GM18499 (cell line): ENCODE results near the gene RAE1.

Experiments
- ATAC-seq: cut with Tn5 transposase; IDR thresholded peaks from one replicate; pipeline ENCODE4 v1.9.1; 2021; ENCODE audit warnings: moderate number of reproducible peaks; ENCODE audit not compliant: insufficient read depth, unreplicated experiment

RAE1 gene

GRCh38 chr20:57396984-57397692 lies 46.1 kb downstream of the RAE1 start:
- no peak for ATAC-seq

- ATAC-seq = no peak
Measured at GRCh38 chr20:57397693-57398108, 46.6 kb downstream of the RAE1 start.

DNA sequence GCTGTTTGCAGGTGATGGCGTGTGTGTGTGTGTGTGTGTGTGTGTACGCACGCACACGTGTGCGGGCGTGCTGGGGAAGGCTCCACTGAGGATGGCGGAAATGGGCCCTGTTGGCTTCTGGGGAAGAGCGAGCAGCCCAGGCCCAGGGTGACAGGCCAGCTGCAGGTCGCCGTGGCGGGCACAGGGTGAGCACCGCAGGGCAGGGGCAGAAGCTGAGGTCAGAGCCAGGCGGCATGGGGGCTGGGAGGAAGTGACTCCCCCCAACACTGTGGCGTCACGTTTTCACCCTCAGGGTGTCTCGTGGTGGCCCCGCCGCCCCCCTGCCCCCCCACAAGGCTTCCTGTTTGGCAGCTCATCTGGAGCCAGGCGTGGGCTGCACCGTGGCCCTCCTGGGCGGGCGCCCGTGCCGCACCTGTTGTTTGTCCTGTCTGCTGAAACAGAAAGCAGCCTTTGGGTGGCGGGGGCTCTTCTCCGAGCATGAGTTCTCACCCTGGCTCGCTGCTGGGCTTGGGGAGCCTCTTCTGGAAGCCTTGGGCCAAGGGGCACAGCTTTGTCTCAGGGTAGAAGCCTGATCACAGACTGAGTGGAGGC lies 47.3 kb downstream of the RAE1 start:
- peak; percentile 31 for ATAC-seq

DNA sequence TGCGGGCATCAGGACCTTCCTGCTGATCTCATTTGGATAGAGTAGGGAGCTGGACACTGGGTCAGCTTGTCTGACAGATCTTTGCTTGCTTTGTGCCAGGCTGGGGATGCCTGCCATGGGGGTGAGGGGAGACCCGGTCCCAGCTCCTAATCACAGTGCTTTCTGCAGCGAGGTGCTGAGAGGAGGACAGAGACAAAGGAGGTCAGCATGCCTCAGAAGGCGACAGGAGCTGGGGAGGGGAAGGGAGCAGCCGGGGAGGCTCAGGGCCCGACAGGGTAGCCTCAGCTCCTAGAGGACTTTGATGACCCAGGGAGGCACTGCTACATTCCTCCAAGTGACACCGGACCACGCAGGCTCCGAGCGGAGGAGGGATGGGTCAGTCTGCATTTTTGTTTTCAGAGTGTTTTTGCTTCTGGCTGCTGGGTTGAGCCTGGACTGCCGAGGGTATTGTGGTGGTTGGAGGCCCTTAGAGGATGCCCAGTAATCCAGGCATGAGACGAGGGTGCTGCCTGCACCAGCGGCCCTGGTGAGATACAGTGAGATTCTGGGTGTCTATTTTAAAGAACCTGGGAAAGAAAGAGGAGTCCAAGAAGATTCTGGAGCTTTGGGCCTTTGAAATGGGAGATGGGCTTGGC lies 48.0 kb downstream of the RAE1 start:
- ATAC-seq = no peak

GRCh38 chr20:57399587-57400155 lies 48.6 kb downstream of the RAE1 start:
- no peak for ATAC-seq

- ATAC-seq = no peak
Measured at GRCh38 chr20:57400231-57400701, 49.2 kb downstream of the RAE1 start.

DNA sequence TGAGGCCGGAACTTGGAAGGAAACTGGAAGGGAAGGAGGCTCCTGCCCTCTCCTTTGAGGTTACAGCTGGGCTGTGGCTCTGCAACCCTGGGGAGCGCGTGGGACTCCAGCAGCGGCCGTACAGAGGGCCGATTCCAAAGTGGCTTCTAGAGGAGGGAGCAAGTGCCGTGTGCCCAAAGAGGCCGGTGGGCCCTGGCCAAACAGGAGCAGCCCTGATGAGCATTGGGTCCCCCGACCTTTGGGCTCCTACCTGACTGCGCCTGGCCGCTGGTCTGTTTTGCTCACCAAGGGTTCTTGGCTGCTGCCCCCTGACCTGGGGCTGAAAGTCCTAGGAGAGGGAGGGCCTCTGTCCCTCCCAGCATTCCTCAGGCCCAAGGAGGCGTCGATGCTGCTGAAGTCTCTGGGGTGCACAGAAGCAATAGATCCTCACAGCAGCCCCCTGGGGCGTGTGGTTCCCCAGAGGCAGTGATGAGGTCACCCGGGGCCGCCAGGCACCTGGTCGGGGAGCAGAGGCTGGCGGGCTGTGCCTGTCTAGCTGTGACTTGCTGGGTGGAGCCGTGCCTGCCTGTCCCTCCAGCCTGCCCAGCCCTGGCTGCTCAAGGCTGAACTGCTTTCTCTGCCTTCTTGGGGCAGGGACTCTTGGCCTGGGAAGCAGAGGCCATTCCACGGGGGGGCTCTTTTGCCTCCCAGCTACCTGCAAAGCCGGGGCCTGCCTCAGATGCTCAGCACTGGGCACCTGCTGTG lies 49.9 kb downstream of the RAE1 start:
- no peak for ATAC-seq

DNA sequence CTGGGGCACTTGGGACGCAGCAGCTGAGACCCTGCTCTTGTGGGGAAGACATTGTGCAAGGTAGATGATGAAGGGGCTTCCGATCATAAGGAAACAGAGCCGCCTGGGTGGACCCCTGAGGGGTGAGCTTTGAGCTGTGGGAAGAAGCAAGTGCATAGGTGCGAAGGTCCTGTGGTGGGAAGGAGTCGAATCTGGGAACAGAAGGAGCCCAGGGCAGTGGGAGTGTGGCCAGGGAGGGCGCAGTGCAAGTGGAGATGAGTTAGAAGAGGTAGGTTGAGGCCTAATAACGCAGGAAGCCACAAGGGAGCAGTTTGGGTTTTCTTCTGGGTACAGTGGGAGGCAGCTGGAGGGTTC lies 50.5 kb downstream of the RAE1 start:
- ATAC-seq = no peak

- no peak for ATAC-seq
Measured at GRCh38 chr20:57402206-57403125, 51.4 kb downstream of the RAE1 start.

- ATAC-seq = no peak
Measured at GRCh38 chr20:57403216-57403615, 52.2 kb downstream of the RAE1 start.

GRCh38 chr20:57404006-57404405 lies 53.0 kb downstream of the RAE1 start:
- no peak for ATAC-seq

GRCh38 chr20:57404419-57405072 lies 53.5 kb downstream of the RAE1 start:
- ATAC-seq = no peak

DNA sequence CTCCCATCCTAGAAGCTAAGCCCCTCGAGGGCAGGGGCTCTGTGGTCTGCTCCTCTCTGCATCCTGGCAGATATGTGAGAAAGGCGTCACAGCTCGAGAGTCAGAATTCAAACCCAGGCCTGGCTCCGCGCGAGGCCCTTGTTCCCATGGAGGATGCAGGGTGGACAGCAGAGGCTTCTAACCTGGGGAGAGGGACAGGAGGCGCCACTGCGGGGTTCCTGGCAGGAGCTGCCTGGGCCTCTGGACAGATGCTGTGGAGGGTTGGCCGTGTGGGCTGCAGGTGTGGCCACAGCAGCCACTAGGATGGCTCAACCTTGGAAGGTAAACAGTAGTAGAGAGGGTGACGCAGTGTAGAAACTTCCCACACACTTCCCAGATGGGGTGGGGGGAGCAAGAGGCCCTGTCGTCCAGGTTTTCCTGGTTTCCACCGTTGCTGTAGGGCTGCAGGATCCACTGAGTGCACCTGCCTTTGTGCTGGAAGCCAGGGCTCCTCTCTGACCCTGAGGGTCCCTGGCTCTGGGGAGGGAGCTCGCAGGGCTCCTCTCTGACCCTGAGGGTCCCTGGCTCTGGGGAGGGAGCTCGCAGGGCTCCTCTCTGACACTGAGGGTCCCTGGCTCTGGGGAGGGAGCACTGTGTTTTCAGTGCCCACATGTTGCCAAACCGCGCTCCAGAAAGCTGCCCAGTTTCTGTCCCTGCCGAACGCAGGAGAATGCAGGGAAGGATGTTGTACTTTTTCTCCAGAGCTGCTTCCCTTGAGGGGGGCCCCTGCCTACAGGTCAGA lies 54.4 kb downstream of the RAE1 start:
- no peak for ATAC-seq

DNA sequence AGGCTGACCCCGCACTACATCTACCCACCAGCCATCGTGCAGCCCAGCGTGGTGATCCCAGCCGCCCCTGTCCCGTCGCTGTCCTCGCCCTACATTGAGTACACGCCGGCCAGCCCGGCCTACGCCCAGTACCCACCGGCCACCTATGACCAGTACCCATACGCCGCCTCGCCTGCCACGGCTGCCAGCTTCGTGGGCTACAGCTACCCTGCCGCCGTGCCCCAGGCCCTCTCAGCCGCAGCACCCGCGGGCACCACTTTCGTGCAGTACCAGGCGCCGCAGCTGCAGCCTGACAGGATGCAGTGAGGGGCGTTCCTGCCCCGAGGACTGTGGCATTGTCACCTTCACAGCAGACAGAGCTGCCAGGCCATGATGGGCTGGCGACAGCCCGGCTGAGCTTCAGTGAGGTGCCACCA lies 56.5 kb downstream of the RAE1 start:
- no peak for ATAC-seq

DNA sequence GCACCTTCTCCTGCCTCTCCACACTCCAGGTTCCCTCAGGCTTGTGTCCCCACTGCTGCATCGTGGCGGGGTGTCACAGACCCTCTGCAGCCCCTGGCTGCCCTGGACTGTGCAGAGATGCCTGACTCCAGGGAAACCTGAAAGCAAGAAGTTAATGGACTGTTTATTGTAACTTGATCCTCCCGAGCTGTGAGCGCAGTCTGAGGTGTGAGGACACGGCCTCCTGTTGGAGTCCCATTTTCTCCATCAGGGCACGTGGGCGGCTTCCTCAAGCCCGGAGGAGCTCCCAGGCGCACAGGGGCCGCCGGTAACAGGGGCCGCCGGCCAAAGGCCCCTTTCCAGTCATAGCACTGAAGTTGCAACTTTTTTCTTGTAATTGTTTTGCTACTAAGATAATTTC lies 57.1 kb downstream of the RAE1 start:
- no peak for ATAC-seq

- ATAC-seq = no peak
Measured at GRCh38 chr20:57408536-57409233, 57.6 kb downstream of the RAE1 start.

GRCh38 chr20:57409316-57409671 lies 58.2 kb downstream of the RAE1 start:
- ATAC-seq = no peak
